Measurements from ENCODE around the gene ZSCAN5A.
"Not testable (repeated sequence)": the region's sequence is repeated elsewhere in the genome, so short reads cannot be mapped to it uniquely, and the experiment has no call there.

The ZSCAN5A gene

GRCh38 chr19:56221851-56222250 is 92.8 kb downstream of the ZSCAN5A start:
- H3K4me1 ChIP-seq (ENCODE audit: insufficient read depth, low read length) = no peaks in the 10 kb centered on the region
- no peak overlapping the region for H3K9ac ChIP-seq (ENCODE audit: low read depth, low read length)
- H3K9me3 ChIP-seq (ENCODE audit: control insufficient read depth, insufficient read depth, low read length) = no peaks in the 10 kb centered on the region
- no peaks in the 10 kb centered on the region for H3K36me3 ChIP-seq (ENCODE audit: insufficient read depth, low read length)

DNA sequence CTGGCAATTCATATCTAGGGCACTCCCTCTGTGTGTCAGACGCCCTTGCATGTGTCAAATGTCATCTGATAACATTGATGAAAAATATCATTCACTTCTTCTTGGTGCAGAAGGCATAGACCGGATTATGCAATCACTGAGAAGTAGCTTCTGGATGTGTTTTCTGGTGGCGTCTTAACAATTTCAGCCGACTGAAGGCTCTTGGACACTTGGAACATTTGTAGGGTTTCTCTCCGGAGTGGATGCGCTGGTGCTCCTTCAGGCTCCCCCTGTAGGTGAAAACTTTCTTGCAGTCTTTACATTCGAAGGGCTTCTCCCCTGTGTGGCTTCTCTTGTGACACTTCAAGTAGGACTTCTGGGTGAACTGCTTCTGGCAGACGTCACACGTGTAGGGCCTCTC is 93.2 kb downstream of the ZSCAN5A start:
- not testable (repeated sequence) for H3K36me3 ChIP-seq (ENCODE audit: insufficient read depth, low read length); H3K4me1 ChIP-seq (ENCODE audit: insufficient read depth, low read length); H3K9ac ChIP-seq (ENCODE audit: low read depth, low read length); H3K9me3 ChIP-seq (ENCODE audit: control insufficient read depth, insufficient read depth, low read length)

DNA sequence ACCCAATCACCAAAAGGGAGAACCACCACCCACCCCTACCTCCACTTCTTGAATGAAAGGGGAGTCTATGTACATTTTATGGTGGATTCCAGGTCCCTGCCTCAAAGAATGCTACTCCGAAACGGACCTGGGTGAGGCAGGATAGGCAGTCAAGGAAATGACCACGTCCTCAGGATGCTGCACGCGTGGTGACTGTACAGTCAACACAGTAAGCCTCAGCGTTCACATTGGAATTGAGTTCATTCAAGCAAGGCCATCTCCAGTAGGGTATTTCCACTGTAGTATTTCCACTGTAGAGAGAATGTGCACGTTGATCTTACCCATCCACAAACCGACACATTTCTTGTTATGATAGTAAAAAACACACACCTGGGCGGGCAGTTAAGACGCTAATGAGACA is 95.7 kb downstream of the ZSCAN5A start:
- Histone ChIP-seq H3K9me3 (ENCODE audit: control insufficient read depth, insufficient read depth, low read length) (no peaks in the 10 kb centered on the region), H3K4me1 (ENCODE audit: insufficient read depth, low read length) (no peaks in the 10 kb centered on the region), H3K36me3 (ENCODE audit: insufficient read depth, low read length) (no peaks in the 10 kb centered on the region), H3K9ac (ENCODE audit: low read depth, low read length) (no peak overlapping the region)

GRCh38 chr19:56217039-56217949 is 97.3 kb downstream of the ZSCAN5A start:
- Histone ChIP-seq H3K4me1 (ENCODE audit: insufficient read depth, low read length) (no peaks in the 10 kb centered on the region), H3K36me3 (ENCODE audit: insufficient read depth, low read length) (no peaks in the 10 kb centered on the region), H3K9me3 (ENCODE audit: control insufficient read depth, insufficient read depth, low read length) (no peaks in the 10 kb centered on the region), H3K9ac (ENCODE audit: low read depth, low read length) (no peak overlapping the region)

GRCh38 chr19:56211718-56212117 is 102.9 kb downstream of the ZSCAN5A start:
- no peaks in the 10 kb centered on the region for H3K9me3 ChIP-seq (ENCODE audit: control insufficient read depth, insufficient read depth, low read length)
- H3K36me3 ChIP-seq (ENCODE audit: insufficient read depth, low read length) = no peaks in the 10 kb centered on the region
- H3K9ac ChIP-seq (ENCODE audit: low read depth, low read length) = no peak overlapping the region
- no peaks in the 10 kb centered on the region for H3K4me1 ChIP-seq (ENCODE audit: insufficient read depth, low read length)

DNA sequence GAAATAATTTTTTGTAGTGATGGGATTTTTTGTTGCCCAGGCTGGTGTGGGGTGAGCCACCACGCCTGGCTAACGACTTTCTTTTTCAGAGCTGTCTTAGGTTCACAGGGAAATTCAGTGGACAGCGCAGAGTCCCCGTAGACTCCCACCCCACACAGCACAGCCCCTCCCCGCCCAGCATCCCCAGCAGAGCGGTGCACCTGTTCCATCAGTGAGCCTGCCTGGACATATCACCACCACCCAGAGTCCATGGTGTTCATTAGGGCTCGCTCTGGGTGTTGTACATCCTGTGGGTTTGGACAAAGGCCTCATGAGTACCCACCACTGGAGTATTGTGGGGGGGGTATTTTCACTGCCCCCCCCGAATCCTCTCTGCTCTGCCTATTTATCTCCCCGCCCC is 104.6 kb downstream of the ZSCAN5A start:
- H3K9me3 ChIP-seq (ENCODE audit: control insufficient read depth, insufficient read depth, low read length); H3K4me1 ChIP-seq (ENCODE audit: insufficient read depth, low read length); H3K9ac ChIP-seq (ENCODE audit: low read depth, low read length); H3K36me3 ChIP-seq (ENCODE audit: insufficient read depth, low read length): not testable (repeated sequence)

- no peaks in the 10 kb centered on the region for H3K4me1 ChIP-seq (ENCODE audit: insufficient read depth, low read length)
- H3K9me3 ChIP-seq (ENCODE audit: control insufficient read depth, insufficient read depth, low read length) = no peaks in the 10 kb centered on the region
- no peaks in the 10 kb centered on the region for H3K36me3 ChIP-seq (ENCODE audit: insufficient read depth, low read length)
- no peak overlapping the region for H3K9ac ChIP-seq (ENCODE audit: low read depth, low read length)
Observed at GRCh38 chr19:56209091-56209490, 105.5 kb downstream of the ZSCAN5A start.

GRCh38 chr19:56207581-56207980 is 107.1 kb downstream of the ZSCAN5A start:
- H3K4me1 ChIP-seq (ENCODE audit: insufficient read depth, low read length); H3K36me3 ChIP-seq (ENCODE audit: insufficient read depth, low read length); H3K9ac ChIP-seq (ENCODE audit: low read depth, low read length); H3K9me3 ChIP-seq (ENCODE audit: control insufficient read depth, insufficient read depth, low read length): not testable (repeated sequence)

DNA sequence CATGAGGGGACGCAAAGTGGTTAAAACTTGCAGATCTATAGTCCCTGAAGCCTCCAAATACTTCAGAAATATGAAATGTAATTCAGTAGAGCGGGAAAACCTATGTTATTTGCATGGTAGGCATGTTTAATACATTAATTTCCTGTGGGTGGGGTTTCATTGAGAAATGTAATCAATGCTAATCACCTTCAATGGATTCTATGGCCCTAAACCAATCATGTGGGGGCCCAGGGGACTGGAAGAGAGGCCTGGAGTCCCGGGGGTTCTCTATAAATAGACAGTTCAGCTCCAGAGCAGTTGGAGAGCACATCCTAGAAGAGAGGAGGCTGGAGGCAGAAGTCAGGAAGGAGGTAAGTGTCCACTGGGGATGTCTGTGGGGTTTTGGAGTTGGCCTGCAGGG is 112.7 kb downstream of the ZSCAN5A start, which contains the start of gene ZSCAN5C:
Gene ZSCAN5C (plus strand): TSS at position 301 of the 400 bp plus-strand sequence. CDS start 3,641 bp downstream, outside the sequence.
- H3K9ac ChIP-seq (ENCODE audit: low read depth, low read length) = no peak within 1 kb of the TSS
- H3K9me3 ChIP-seq (ENCODE audit: control insufficient read depth, insufficient read depth, low read length) = no peaks in the 10 kb centered on the region
- H3K36me3 ChIP-seq (ENCODE audit: insufficient read depth, low read length) = no peaks in the 10 kb centered on the region
- H3K4me1 ChIP-seq (ENCODE audit: insufficient read depth, low read length) = no peaks in the 10 kb centered on the region

GRCh38 chr19:56199687-56200086 is 115.0 kb downstream of the ZSCAN5A start:
- Histone ChIP-seq H3K36me3 (ENCODE audit: insufficient read depth, low read length) (no peaks in the 10 kb centered on the region), H3K9me3 (ENCODE audit: control insufficient read depth, insufficient read depth, low read length) (no peaks in the 10 kb centered on the region), H3K9ac (ENCODE audit: low read depth, low read length) (no peak overlapping the region), H3K4me1 (ENCODE audit: insufficient read depth, low read length) (no peaks in the 10 kb centered on the region)

- H3K36me3 ChIP-seq (ENCODE audit: insufficient read depth, low read length); H3K4me1 ChIP-seq (ENCODE audit: insufficient read depth, low read length); H3K9ac ChIP-seq (ENCODE audit: low read depth, low read length); H3K9me3 ChIP-seq (ENCODE audit: control insufficient read depth, insufficient read depth, low read length): not testable (repeated sequence)
Observed at GRCh38 chr19:56197646-56198045, 117.0 kb downstream of the ZSCAN5A start, which contains the start of gene ZSCAN5B. ZSCAN5B (minus strand) TSS chr19:56197783; CDS start chr19:56193052, 4,731 bp downstream.

DNA sequence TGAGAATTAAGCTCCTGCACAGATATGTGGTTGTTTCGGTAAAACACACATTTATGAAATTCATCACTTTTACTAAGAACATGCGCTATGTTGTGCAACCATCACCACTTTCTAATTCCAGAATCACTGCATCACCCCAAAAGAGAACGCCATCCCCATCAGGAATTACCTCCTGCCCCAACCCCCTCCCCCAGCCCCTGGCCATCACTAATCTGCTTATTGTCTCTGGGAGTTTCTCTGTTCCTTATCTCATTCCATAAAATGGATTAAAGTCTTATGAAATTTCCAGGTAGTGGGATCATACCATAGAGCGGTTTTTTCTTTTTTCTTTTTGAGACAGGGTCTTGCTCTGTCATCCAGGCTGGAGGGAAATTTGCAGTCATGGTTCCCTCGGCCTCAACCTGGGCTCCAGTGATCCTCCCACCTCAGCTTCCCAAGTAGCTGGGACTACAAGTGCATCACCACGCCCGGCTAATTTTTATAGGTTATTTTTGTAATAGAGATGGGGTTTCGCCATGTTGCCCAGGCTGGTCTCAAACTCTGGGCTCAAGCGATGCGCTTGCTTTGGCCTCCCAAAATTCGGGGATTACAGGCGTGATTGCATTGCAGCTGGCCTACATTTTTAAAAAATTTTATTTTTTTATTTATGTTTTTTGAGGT is 120.5 kb downstream of the ZSCAN5A start:
- H3K4me1 ChIP-seq (ENCODE audit: insufficient read depth, low read length) = no peaks in the 10 kb centered on the region
- no peaks in the 10 kb centered on the region for H3K36me3 ChIP-seq (ENCODE audit: insufficient read depth, low read length)
- H3K9ac ChIP-seq (ENCODE audit: low read depth, low read length) = no peak overlapping the region
- no peaks in the 10 kb centered on the region for H3K9me3 ChIP-seq (ENCODE audit: control insufficient read depth, insufficient read depth, low read length)

- no peaks in the 10 kb centered on the region for H3K9me3 ChIP-seq (ENCODE audit: control insufficient read depth, insufficient read depth, low read length)
- H3K4me1 ChIP-seq (ENCODE audit: insufficient read depth, low read length) = no peaks in the 10 kb centered on the region
- H3K9ac ChIP-seq (ENCODE audit: low read depth, low read length) = no peak overlapping the region
- no peaks in the 10 kb centered on the region for H3K36me3 ChIP-seq (ENCODE audit: insufficient read depth, low read length)
Observed at GRCh38 chr19:56191711-56192110, 122.9 kb downstream of the ZSCAN5A start.

- Histone ChIP-seq H3K9ac (ENCODE audit: low read depth, low read length) (no peak overlapping the region), H3K9me3 (ENCODE audit: control insufficient read depth, insufficient read depth, low read length) (no peaks in the 10 kb centered on the region), H3K36me3 (ENCODE audit: insufficient read depth, low read length) (no peaks in the 10 kb centered on the region), H3K4me1 (ENCODE audit: insufficient read depth, low read length) (no peaks in the 10 kb centered on the region)
Observed at GRCh38 chr19:56191115-56191514, 123.5 kb downstream of the ZSCAN5A start.

- H3K4me1 ChIP-seq (ENCODE audit: insufficient read depth, low read length) = no peaks in the 10 kb centered on the region
- H3K36me3 ChIP-seq (ENCODE audit: insufficient read depth, low read length) = no peaks in the 10 kb centered on the region
- no peaks in the 10 kb centered on the region for H3K9me3 ChIP-seq (ENCODE audit: control insufficient read depth, insufficient read depth, low read length)
- no peak overlapping the region for H3K9ac ChIP-seq (ENCODE audit: low read depth, low read length)
Observed at GRCh38 chr19:56189785-56190184, 124.9 kb downstream of the ZSCAN5A start.

Data from ES-I3 (cell line).